ENCODE results near the gene CNTFR. TPM values are rescaled to one million over a fixed set of nuclear protein-coding genes. Genes with fewer than 3 reads are reported as not detected.

CNTFR gene
- total and polyA plus RNA-seq, 10 of the 15 experiments (the other 5 are each of a cell fraction or from before 2014, with no cell fraction given) = not detected

DNA sequence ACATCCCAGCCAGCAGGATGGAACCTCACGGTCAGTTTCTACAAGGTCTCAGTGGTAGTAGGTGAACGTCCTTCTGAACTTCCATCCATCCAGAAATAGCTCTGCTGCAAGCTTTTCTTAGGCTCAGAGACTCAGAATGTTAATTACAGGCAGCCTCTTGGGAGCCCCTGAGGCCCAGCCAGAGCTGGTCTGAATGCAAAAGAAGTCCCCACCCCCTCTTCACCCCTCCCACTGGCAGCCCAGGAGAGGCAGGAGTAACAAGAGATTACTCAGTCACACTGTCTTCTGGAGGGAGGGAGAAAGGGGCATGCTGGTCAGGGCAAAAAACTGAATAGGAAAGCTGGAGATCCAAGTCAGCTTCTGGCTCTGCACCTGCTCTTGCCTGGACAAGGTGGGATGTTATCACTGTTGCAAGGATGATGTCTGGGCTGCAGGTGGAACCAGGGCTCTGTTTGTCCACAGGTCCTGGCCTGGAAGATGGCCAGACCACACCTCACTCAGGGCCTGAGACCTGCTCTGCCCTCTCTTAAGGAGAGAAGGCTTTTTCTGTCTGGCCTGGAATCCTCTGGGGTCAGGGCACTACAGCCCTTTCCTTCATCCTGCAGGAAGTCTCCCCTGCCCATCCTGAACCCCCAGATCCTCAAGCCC lies 75.8 kb downstream of the CNTFR start:
- no peak overlapping the region for H3K4me3 ChIP-seq
- H3K9me3 ChIP-seq (replicated peaks; ENCODE audit: control insufficient read depth, insufficient read depth, low read length) = no peaks in the 10 kb centered on the region
- H3K9ac ChIP-seq (ENCODE audit: control insufficient read depth, insufficient read depth, low read length) = no peak overlapping the region
- FAIRE-seq = no peak
- ChIA-PET RAD21 (ENCODE audit: unreplicated experiment) (no interaction called here), SMC1A (ENCODE audit: uncharacterized antibody, unreplicated experiment) (interaction anchor here (1.4 kb wide), 1 partner anchor 110 kb away, joined by 3 read pairs; no protein-coding TSS in a partner anchor), CTCF (interaction anchor here (1.0 kb wide), 1 partner anchor 110 kb away, joined by 5 read pairs; no protein-coding TSS in a partner anchor), POLR2A (no interaction called here)
- no peaks in the 10 kb centered on the region for H4K20me1 ChIP-seq (ENCODE audit: control insufficient read depth, insufficient read depth)
- no peaks in the 10 kb centered on the region for H3K36me3 ChIP-seq (ENCODE audit: control insufficient read depth in 2 of 2, insufficient read depth in 2 of 2, low read length in 1 of 2)
- peaks cover 5 to 17% of the 10 kb centered on the region in 2 experiments; a peak in 3 of 4 replicates for H3K27me3 ChIP-seq (replicated peaks in 1 of 2; ENCODE audit: control insufficient read depth in 2 of 2, insufficient read depth in 2 of 2, low read length in 1 of 2)
- WGBS (ENCODE audit: insufficient coverage, insufficient replicate concordance, low lambda C conversion rate, missing lambda C conversion rate) = 0% methylated on average over 2 of the region's 2 CpGs
- in situ Hi-C loops (cut with MboI) = no loop called here
- H2AFZ ChIP-seq (ENCODE audit: control insufficient read depth, low read depth, low read length) = no peak overlapping the region
- H3K27ac ChIP-seq (ENCODE audit: control insufficient read depth, insufficient read depth) = no peak overlapping the region
- H3K4me1 ChIP-seq (ENCODE audit: control insufficient read depth, insufficient read depth, low read length) = no peaks in the 10 kb centered on the region
- BruUV-seq (replicated peaks) = no TSS peak
- intact Hi-C loops (cut with micrococcal nuclease; ENCODE audit: unreplicated experiment) = no loop called here
- no peak overlapping the region for H3K4me2 ChIP-seq (ENCODE audit: control insufficient read depth, insufficient read depth)
- no peaks in the 10 kb centered on the region for H3K79me2 ChIP-seq (ENCODE audit: control insufficient read depth, insufficient read depth, low read length)
- TF ChIP-seq CBX3 (IDR thresholded peaks at IDR 0.05; ENCODE audit: borderline replicate concordance, low read depth) (no peak), YBX1 (IDR thresholded peaks at IDR 0.05) (no peak), MEF2B (IDR thresholded peaks at IDR 0.05; ENCODE audit: partially characterized antibody, poor library complexity, severe bottlenecking) (no peak)
- no peak for DNase-seq (ENCODE audit: low read depth, low spot score)
- no peak for ATAC-seq

- POLR2A ChIA-PET = no interaction called here
- H3K9me3 ChIP-seq (replicated peaks; ENCODE audit: control insufficient read depth, insufficient read depth, low read length) = no peaks in the 10 kb centered on the region
- no peaks in the 10 kb centered on the region for H3K4me1 ChIP-seq (ENCODE audit: control insufficient read depth, insufficient read depth, low read length)
- BruUV-seq (replicated peaks) = no TSS peak
- CTCF ChIA-PET = interaction anchor here (0.8 to 1.4 kb wide), 3 partner anchors 33 to 109 kb away, joined by 3 to 5 read pairs (median 5); no protein-coding TSS in a partner anchor
- WGBS (ENCODE audit: insufficient coverage, insufficient replicate concordance, low lambda C conversion rate, missing lambda C conversion rate) = 27% methylated on average over 9 of the region's 9 CpGs
- H3K4me3 ChIP-seq = no peak overlapping the region
- SMC1A ChIA-PET (ENCODE audit: uncharacterized antibody, unreplicated experiment) = interaction anchor here (1.4 kb wide), 1 partner anchor 108 kb away, joined by 3 read pairs; no protein-coding TSS in a partner anchor
- ATAC-seq = 0 out of 3 replicates have a peak, but pooled peaks have one; percentile 34
- RAD21 ChIA-PET (ENCODE audit: unreplicated experiment) = no interaction called here
- no peak for FAIRE-seq
- H3K79me2 ChIP-seq (ENCODE audit: control insufficient read depth, insufficient read depth, low read length) = no peaks in the 10 kb centered on the region
- H3K4me2 ChIP-seq (ENCODE audit: control insufficient read depth, insufficient read depth) = no peak overlapping the region
- H3K36me3 ChIP-seq (ENCODE audit: control insufficient read depth in 2 of 2, insufficient read depth in 2 of 2, low read length in 1 of 2) = no peaks in the 10 kb centered on the region
- no peak for DNase-seq (ENCODE audit: low read depth, low spot score)
- intact Hi-C loops (cut with micrococcal nuclease; ENCODE audit: unreplicated experiment) (no loop called here), in situ Hi-C loops (cut with MboI) (no loop called here)
- H2AFZ ChIP-seq (ENCODE audit: control insufficient read depth, low read depth, low read length) = no peak overlapping the region
- H3K27ac ChIP-seq (ENCODE audit: control insufficient read depth, insufficient read depth) = no peak overlapping the region
- TF ChIP-seq ATF2 (IDR thresholded peaks at IDR 0.05; ENCODE audit: low read length) (no peak), NFIC (IDR thresholded peaks at IDR 0.05; ENCODE audit: low read depth, low read length) (no peak), NBN (IDR thresholded peaks at IDR 0.05) (no peak), ATF3 (IDR thresholded peaks at IDR 0.05; ENCODE audit: borderline replicate concordance, extremely low read depth, low read depth, low read length) (no peak), BHLHE40 (IDR thresholded peaks at IDR 0.05; ENCODE audit: borderline replicate concordance in 1 of 2, low read depth in 2 of 2, low read length in 1 of 2) (no peak)
- TF ChIP-seq, protein P1, sequence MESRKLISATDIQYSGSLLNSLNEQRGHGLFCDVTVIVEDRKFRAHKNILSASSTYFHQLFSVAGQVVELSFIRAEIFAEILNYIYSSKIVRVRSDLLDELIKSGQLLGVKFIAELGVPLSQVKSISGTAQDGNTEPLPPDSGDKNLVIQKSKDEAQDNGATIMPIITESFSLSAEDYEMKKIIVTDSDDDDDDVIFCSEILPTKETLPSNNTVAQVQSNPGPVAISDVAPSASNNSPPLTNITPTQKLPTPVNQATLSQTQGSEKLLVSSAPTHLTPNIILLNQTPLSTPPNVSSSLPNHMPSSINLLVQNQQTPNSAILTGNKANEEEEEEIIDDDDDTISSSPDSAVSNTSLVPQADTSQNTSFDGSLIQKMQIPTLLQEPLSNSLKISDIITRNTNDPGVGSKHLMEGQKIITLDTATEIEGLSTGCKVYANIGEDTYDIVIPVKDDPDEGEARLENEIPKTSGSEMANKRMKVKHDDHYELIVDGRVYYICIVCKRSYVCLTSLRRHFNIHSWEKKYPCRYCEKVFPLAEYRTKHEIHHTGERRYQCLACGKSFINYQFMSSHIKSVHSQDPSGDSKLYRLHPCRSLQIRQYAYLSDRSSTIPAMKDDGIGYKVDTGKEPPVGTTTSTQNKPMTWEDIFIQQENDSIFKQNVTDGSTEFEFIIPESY (IDR thresholded peaks at IDR 0.05) = no peak
- H3K9ac ChIP-seq (ENCODE audit: control insufficient read depth, insufficient read depth, low read length) = no peak overlapping the region
- H3K27me3 ChIP-seq (replicated peaks in 1 of 2; ENCODE audit: control insufficient read depth in 2 of 2, insufficient read depth in 2 of 2, low read length in 1 of 2) = peaks cover 5 to 17% of the 10 kb centered on the region in 2 experiments; a peak in 3 of 4 replicates
- H4K20me1 ChIP-seq (ENCODE audit: control insufficient read depth, insufficient read depth) = no peaks in the 10 kb centered on the region
Measured at GRCh38 chr9:34512131-34513078, 77.1 kb downstream of the CNTFR start.
